Motor neuron (in vitro differentiated cells): ENCODE results near the gene RPUSD1. TPM values are rescaled to one million over a fixed set of nuclear protein-coding genes. Genes with fewer than 3 reads are reported as not detected.
"Not testable (repeated sequence)": the region's sequence is repeated elsewhere in the genome, so short reads cannot be mapped to it uniquely, and the experiment has no call there.

ENCODE experiments used
- ATAC-seq, 8 experiments: fragments of 200-7000 bp; cut with Tn5 transposase; replicated peaks in 6 of 8; 2 replicates each; pipeline ENCODE4 v1.8.0; 2021; ENCODE audit warnings: mild to moderate bottlenecking in 8 of 8, moderate library complexity in 8 of 8
- H3K27ac ChIP-seq, 2 donors: fragments of 250-450 bp; sonication (Bioruptor Pico); 2 replicates each; pipeline ENCODE4 v1.9.0; 2021; ENCODE audit warnings: antibody characterized with exemption in 2 of 2, mild to moderate bottlenecking in 2 of 2, moderate library complexity in 1 of 2
- H3K4me1 ChIP-seq, 2 donors: fragments of 250-450 bp; sonication (Bioruptor Pico); replicated peaks in 1 of 2; 2 replicates each; pipeline ENCODE4 v1.6.1; 2021; ENCODE audit warnings: antibody characterized with exemption in 2 of 2, mild to moderate bottlenecking in 2 of 2, moderate library complexity in 1 of 2
- H3K4me3 ChIP-seq, 5 donors: fragments of 250-450 bp; sonication (Bioruptor Pico); 2 replicates each; pipeline ENCODE4 v1.9.0; 2021; ENCODE audit warnings: antibody characterized with exemption in 5 of 5, mild to moderate bottlenecking in 5 of 5, moderate library complexity in 4 of 5
- WGBS, 10 experiments: fragments of 450-650 bp; shearing (Covaris generic); methylation state at CpG; one replicate each; pipeline ENCODE4 v1.0.0; 2022; 5-methylcytosine and 5-hydroxymethylcytosine counted together
- in situ Hi-C, 9 experiments: fragments of 400-800 bp; cut with MboI; loops; one replicate each; pipeline ENCODE4 v1.15.0; 2021; ENCODE audit warnings: low sequenced_read_pairs in 9 of 9, low pct_unique_long_range_greater_than_20kb in 2 of 9; ENCODE audit not compliant: unreplicated experiment in 9 of 9
- total RNA-seq, 8 experiments: library from RNA; unstranded; fragments of 300-600 nt; gene quantifications; 2 replicates each; pipeline versions ENCODE4 v1.2.3 to v1.2.4, GENCODE V29; 2022

Gene RPUSD1
- total RNA-seq, 8 experiments from 2014 or later = 8.7 to 32.7 (median 15.8) TPM

- 20 to 100% (median 88%) methylated on average over 1 to 5 of the region's 11 CpGs; no CpG with 5 or more reads in 2 of the 10 experiments for WGBS, 10 experiments
- ATAC-seq, H3K4me3 ChIP-seq, H3K27ac ChIP-seq, in situ Hi-C loops: not testable (repeated sequence)
- peaks cover 13 to 20% of the 10 kb centered on the region in 2 donors for H3K4me1 ChIP-seq
These were observed 34.0 kb downstream of the RPUSD1 start for GRCh38 chr16:754121-754607.

GRCh38 chr16:752007-752312, 36.2 kb downstream of the RPUSD1 start:
- no peak overlapping the region for H3K4me3 ChIP-seq
- peaks cover 13 to 20% of the 10 kb centered on the region in 2 donors for H3K4me1 ChIP-seq
- peak overlapping the region in 1 of 2 donors; percentile 28 for H3K27ac ChIP-seq
- in situ Hi-C loops = no loop called here
- ATAC-seq = peak in 5 of 8 experiments; percentile 15 to 60 (median 34)
- WGBS, 10 experiments = 6 to 35% (median 17%) methylated on average over 4 to 10 of the region's 10 CpGs; no CpG with 5 or more reads in 6 of the 10 experiments

- ATAC-seq = peak in 1 of 8 experiments; percentile 36
- Histone ChIP-seq H3K4me1 (peaks cover 13 to 20% of the 10 kb centered on the region in 2 donors), H3K27ac (peak overlapping the region in 1 of 2 donors; percentile 28), H3K4me3 (no peak overlapping the region)
- WGBS, 10 experiments = 10 to 100% (median 79%) methylated on average over 1 to 13 of the region's 39 CpGs; no CpG with 5 or more reads in 2 of the 10 experiments
- in situ Hi-C loops = no loop called here
These were observed 36.8 kb downstream of the RPUSD1 start for GRCh38 chr16:751152-752006.

- H3K27ac ChIP-seq = no peak overlapping the region
- in situ Hi-C loops = no loop called here
- H3K4me1 ChIP-seq = peaks cover 13 to 24% of the 10 kb centered on the region in 2 donors
- 33 to 100% (median 75%) methylated on average over 1 to 4 of the region's 9 CpGs; no CpG with 5 or more reads in 4 of the 10 experiments for WGBS, 10 experiments
- peak in 7 of 8 experiments; percentile 27 to 69 (median 54) for ATAC-seq
- H3K4me3 ChIP-seq = no peak overlapping the region
These were observed 37.7 kb downstream of the RPUSD1 start for GRCh38 chr16:750485-750884.

GRCh38 chr16:749010-749409, 39.2 kb downstream of the RPUSD1 start:
- in situ Hi-C loops = no loop called here
- no peak overlapping the region for H3K4me3 ChIP-seq
- H3K27ac ChIP-seq = no peak overlapping the region
- 42 to 91% (median 76%) methylated on average over 3 to 6 of the region's 6 CpGs; no CpG with 5 or more reads in 2 of the 10 experiments for WGBS, 10 experiments
- ATAC-seq = no peak
- peaks cover 13 to 24% of the 10 kb centered on the region in 2 donors for H3K4me1 ChIP-seq

GRCh38 chr16:747978-748746, 40.0 kb downstream of the RPUSD1 start:
- in situ Hi-C loops = no loop called here
- peaks cover 13 to 24% of the 10 kb centered on the region in 2 donors for H3K4me1 ChIP-seq
- 94% methylated on average over 10 of the region's 39 CpGs; no CpG with 5 or more reads in 9 of the 10 experiments for WGBS, 10 experiments
- no peak for ATAC-seq
- H3K27ac ChIP-seq = no peak overlapping the region
- no peak overlapping the region for H3K4me3 ChIP-seq

- Histone ChIP-seq H3K27ac (no peak overlapping the region), H3K4me1 (peaks cover 5 to 16% of the 10 kb centered on the region in 2 donors), H3K4me3 (no peak overlapping the region)
- in situ Hi-C loops = no loop called here
- no CpG with 5 or more reads among the region's 13 CpGs for WGBS, 10 experiments
- no peak for ATAC-seq
These were observed 41.5 kb downstream of the RPUSD1 start for GRCh38 chr16:746637-747036.

GRCh38 chr16:745739-746138, 42.4 kb downstream of the RPUSD1 start:
- ATAC-seq = peak in 2 of 8 experiments; percentile 7 to 47
- in situ Hi-C loops = no loop called here
- Histone ChIP-seq H3K4me1 (peaks cover 4 to 12% of the 10 kb centered on the region in 2 donors), H3K27ac (no peak overlapping the region), H3K4me3 (no peak overlapping the region)
- WGBS, 10 experiments = 0 to 29% (median 10%) methylated on average over 1 to 6 of the region's 14 CpGs; no CpG with 5 or more reads in 6 of the 10 experiments

GRCh38 chr16:743794-744500, 44.2 kb downstream of the RPUSD1 start:
- in situ Hi-C loops = no loop called here
- WGBS, 10 experiments = 0 to 100% (median 75%) methylated on average over 1 to 5 of the region's 21 CpGs; no CpG with 5 or more reads in 4 of the 10 experiments
- no peak overlapping the region for H3K4me3 ChIP-seq
- no peak for ATAC-seq
- peaks cover 2 to 14% of the 10 kb centered on the region in 2 donors for H3K4me1 ChIP-seq
- H3K27ac ChIP-seq = no peak overlapping the region

GRCh38 chr16:742894-743293, 45.3 kb downstream of the RPUSD1 start:
- ATAC-seq, H3K4me3 ChIP-seq, H3K27ac ChIP-seq, in situ Hi-C loops: not testable (repeated sequence)
- WGBS, 10 experiments = 67 to 94% (median 82%) methylated on average over 1 to 11 of the region's 14 CpGs; no CpG with 5 or more reads in 5 of the 10 experiments
- H3K4me1 ChIP-seq = peaks cover 2 to 14% of the 10 kb centered on the region in 2 donors

- in situ Hi-C loops = no loop called here
- Histone ChIP-seq H3K4me1 (peaks cover 2 to 14% of the 10 kb centered on the region in 2 donors), H3K27ac (no peak overlapping the region), H3K4me3 (no peak overlapping the region)
- WGBS, 10 experiments = 63 to 100% (median 91%) methylated on average over 1 to 7 of the region's 15 CpGs; no CpG with 5 or more reads in 1 of the 10 experiments
- no peak for ATAC-seq
These were observed 46.1 kb downstream of the RPUSD1 start for GRCh38 chr16:741986-742629.
